Measurements from ENCODE around the gene ACOT7. TPM values are rescaled to one million over a fixed set of nuclear protein-coding genes. Genes with fewer than 3 reads are reported as not detected.

Gene ACOT7
- total and polyA plus RNA-seq, 2 of the 13 experiments (the other 11 are each of a cell fraction or from before 2014, with no cell fraction given), result 33.0 to 55.8 TPM

DNA sequence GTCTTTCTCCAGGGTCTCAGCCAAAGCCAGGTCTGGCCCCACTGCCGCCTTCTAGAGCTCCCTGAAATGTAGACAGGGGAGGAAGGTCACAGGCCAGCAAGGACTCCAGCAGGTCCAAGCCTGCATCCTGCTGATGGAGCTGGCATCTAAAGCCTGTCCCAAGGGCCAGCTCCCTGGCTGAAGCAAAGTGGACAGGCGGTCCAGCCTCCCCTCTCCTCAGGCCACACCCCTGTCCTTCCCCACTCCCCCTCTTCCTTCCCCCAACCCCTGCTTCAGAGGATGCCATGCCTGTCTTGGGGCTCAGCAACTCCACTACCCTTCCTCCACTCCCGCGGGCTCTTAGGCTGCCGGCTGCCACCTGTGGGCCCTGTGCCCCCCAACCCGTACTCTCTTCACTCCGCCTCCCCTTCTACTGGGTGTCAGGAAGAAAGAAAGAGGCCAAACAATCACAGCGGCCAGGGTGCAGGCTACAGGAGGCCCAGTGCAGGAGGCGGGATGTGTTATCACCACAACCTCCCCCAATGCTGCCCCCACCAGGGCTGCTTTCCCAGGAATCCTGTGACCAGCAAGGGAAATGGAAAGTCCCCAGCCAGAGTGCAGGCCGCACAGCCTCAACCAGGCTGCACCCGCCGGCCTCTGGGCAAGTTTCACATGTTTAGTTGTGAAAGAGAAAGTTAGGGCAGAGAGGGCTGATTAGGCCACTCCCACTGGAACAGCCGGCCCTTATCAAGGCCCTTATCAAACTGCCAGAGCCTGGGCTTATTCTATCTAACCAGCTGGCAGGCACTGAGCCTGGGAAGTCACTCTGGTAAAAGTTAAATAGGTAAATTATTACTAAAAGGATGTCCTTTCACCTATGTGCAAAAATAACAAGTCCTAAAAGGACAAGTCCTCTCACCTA lies 34.1 kb downstream of the ACOT7 start (continued):
- TF ChIP-seq ZNF570 (CRISPR knock-in tag; IDR thresholded peaks at IDR 0.05; ENCODE audit: borderline replicate concordance) (no peak), RARA (CRISPR knock-in tag; IDR thresholded peaks at IDR 0.05) (no peak; the same call in 1 of the 2 replicates), ZNF33B (CRISPR knock-in tag; IDR thresholded peaks at IDR 0.05) (no peak), RBM39 (IDR thresholded peaks at IDR 0.05; ENCODE audit: low read depth, low read length, poor library complexity, severe bottlenecking) (no peak), U2AF2 (IDR thresholded peaks at IDR 0.05; ENCODE audit: low read depth, low read length) (0 out of 2 replicates have a peak, but pooled peaks have one; percentile 73), EHMT2 (IDR thresholded peaks at IDR 0.05; ENCODE audit: borderline replicate concordance, low read depth, low read length) (no peak), HOXA7 (CRISPR knock-in tag; IDR thresholded peaks at IDR 0.05) (no peak), ZNF496 (CRISPR knock-in tag; IDR thresholded peaks at IDR 0.05; ENCODE audit: insufficient replicate concordance) (no peak), ZNF660 (CRISPR knock-in tag; IDR thresholded peaks at IDR 0.05; ENCODE audit: borderline replicate concordance, low read depth) (no peak), NKX3-1 (CRISPR knock-in tag; IDR thresholded peaks at IDR 0.05) (no peak)
- TF ChIP-seq, protein P1, sequence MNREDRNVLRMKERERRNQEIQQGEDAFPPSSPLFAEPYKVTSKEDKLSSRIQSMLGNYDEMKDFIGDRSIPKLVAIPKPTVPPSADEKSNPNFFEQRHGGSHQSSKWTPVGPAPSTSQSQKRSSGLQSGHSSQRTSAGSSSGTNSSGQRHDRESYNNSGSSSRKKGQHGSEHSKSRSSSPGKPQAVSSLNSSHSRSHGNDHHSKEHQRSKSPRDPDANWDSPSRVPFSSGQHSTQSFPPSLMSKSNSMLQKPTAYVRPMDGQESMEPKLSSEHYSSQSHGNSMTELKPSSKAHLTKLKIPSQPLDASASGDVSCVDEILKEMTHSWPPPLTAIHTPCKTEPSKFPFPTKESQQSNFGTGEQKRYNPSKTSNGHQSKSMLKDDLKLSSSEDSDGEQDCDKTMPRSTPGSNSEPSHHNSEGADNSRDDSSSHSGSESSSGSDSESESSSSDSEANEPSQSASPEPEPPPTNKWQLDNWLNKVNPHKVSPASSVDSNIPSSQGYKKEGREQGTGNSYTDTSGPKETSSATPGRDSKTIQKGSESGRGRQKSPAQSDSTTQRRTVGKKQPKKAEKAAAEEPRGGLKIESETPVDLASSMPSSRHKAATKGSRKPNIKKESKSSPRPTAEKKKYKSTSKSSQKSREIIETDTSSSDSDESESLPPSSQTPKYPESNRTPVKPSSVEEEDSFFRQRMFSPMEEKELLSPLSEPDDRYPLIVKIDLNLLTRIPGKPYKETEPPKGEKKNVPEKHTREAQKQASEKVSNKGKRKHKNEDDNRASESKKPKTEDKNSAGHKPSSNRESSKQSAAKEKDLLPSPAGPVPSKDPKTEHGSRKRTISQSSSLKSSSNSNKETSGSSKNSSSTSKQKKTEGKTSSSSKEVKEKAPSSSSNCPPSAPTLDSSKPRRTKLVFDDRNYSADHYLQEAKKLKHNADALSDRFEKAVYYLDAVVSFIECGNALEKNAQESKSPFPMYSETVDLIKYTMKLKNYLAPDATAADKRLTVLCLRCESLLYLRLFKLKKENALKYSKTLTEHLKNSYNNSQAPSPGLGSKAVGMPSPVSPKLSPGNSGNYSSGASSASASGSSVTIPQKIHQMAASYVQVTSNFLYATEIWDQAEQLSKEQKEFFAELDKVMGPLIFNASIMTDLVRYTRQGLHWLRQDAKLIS (CRISPR knock-in tag; IDR thresholded peaks at IDR 0.05), result no peak
- TF ChIP-seq, protein P2, sequence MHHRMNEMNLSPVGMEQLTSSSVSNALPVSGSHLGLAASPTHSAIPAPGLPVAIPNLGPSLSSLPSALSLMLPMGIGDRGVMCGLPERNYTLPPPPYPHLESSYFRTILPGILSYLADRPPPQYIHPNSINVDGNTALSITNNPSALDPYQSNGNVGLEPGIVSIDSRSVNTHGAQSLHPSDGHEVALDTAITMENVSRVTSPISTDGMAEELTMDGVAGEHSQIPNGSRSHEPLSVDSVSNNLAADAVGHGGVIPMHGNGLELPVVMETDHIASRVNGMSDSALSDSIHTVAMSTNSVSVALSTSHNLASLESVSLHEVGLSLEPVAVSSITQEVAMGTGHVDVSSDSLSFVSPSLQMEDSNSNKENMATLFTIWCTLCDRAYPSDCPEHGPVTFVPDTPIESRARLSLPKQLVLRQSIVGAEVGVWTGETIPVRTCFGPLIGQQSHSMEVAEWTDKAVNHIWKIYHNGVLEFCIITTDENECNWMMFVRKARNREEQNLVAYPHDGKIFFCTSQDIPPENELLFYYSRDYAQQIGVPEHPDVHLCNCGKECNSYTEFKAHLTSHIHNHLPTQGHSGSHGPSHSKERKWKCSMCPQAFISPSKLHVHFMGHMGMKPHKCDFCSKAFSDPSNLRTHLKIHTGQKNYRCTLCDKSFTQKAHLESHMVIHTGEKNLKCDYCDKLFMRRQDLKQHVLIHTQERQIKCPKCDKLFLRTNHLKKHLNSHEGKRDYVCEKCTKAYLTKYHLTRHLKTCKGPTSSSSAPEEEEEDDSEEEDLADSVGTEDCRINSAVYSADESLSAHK (CRISPR knock-in tag; IDR thresholded peaks at IDR 0.05; ENCODE audit: borderline replicate concordance), result no peak
- TF ChIP-seq, protein P3, sequence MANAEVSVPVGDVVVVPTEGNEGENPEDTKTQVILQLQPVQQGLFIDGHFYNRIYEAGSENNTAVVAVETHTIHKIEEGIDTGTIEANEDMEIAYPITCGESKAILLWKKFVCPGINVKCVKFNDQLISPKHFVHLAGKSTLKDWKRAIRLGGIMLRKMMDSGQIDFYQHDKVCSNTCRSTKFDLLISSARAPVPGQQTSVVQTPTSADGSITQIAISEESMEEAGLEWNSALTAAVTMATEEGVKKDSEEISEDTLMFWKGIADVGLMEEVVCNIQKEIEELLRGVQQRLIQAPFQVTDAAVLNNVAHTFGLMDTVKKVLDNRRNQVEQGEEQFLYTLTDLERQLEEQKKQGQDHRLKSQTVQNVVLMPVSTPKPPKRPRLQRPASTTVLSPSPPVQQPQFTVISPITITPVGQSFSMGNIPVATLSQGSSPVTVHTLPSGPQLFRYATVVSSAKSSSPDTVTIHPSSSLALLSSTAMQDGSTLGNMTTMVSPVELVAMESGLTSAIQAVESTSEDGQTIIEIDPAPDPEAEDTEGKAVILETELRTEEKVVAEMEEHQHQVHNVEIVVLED (CRISPR knock-in tag; IDR thresholded peaks at IDR 0.05; ENCODE audit: borderline replicate concordance), result peak; percentile 51; the same call in 1 of the 2 replicates
- TF ChIP-seq, protein P4, sequence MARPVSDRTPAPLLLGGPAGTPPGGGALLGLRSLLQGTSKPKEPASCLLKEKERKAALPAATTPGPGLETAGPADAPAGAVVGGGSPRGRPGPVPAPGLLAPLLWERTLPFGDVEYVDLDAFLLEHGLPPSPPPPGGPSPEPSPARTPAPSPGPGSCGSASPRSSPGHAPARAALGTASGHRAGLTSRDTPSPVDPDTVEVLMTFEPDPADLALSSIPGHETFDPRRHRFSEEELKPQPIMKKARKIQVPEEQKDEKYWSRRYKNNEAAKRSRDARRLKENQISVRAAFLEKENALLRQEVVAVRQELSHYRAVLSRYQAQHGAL (CRISPR knock-in tag; IDR thresholded peaks at IDR 0.05; ENCODE audit: not compliant biosample characterization), result no peak
- TF ChIP-seq, protein P5, sequence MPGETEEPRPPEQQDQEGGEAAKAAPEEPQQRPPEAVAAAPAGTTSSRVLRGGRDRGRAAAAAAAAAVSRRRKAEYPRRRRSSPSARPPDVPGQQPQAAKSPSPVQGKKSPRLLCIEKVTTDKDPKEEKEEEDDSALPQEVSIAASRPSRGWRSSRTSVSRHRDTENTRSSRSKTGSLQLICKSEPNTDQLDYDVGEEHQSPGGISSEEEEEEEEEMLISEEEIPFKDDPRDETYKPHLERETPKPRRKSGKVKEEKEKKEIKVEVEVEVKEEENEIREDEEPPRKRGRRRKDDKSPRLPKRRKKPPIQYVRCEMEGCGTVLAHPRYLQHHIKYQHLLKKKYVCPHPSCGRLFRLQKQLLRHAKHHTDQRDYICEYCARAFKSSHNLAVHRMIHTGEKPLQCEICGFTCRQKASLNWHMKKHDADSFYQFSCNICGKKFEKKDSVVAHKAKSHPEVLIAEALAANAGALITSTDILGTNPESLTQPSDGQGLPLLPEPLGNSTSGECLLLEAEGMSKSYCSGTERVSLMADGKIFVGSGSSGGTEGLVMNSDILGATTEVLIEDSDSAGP (CRISPR knock-in tag; IDR thresholded peaks at IDR 0.05; ENCODE audit: borderline replicate concordance), result peak; percentile 13; the same call in 1 of the 2 replicates
- TF ChIP-seq, protein P6, sequence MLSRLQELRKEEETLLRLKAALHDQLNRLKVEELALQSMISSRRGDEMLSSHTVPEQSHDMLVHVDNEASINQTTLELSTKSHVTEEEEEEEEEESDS (CRISPR knock-in tag; IDR thresholded peaks at IDR 0.05; ENCODE audit: borderline replicate concordance), result no peak

All from HepG2 (cell line).